ENCODE data around the gene SLC9A8. TPM values are rescaled to one million over a fixed set of nuclear protein-coding genes. Genes with fewer than 3 reads are reported as not detected.
A peak's percentile ranks its signal among the peaks of the same experiment; 100 is the strongest.

The SLC9A8 gene
- total and polyA plus RNA-seq, 3 experiments from 2014 or later = 7.7 to 12.0 (median 11.5) TPM

- Histone ChIP-seq H3K9me3 (ENCODE audit: low read length) (no peaks in the 10 kb centered on the region), H3K27ac (ENCODE audit: low read depth, low read length) (no peak overlapping the region), H3K27me3 (ENCODE audit: insufficient read depth, low read length, poor library complexity, severe bottlenecking) (no peaks in the 10 kb centered on the region), H3K36me3 (ENCODE audit: insufficient read depth, low read length) (peaks cover 9% of the 10 kb centered on the region), H3K4me1 (ENCODE audit: insufficient read depth, low read length) (no peaks in the 10 kb centered on the region), H3K4me3 (ENCODE audit: low read length) (no peak overlapping the region)
- no peak overlapping the region for H3K4me3 Mint-ChIP-seq
- H3K4me1 Mint-ChIP-seq = no peaks in the 10 kb centered on the region
- no peak for DNase-seq
- H3K9me3 Mint-ChIP-seq = no peaks in the 10 kb centered on the region
- peak overlapping the region in 2 of 8 donors; percentile 22 to 69 for H3K27ac Mint-ChIP-seq
- ChIA-PET POLR2A (no interaction called here), CTCF (no interaction called here)
- H3K36me3 Mint-ChIP-seq = peaks cover 0 to 82% (median 5%) of the 10 kb centered on the region in 3 donors
- peaks cover 0 to 2% of the 10 kb centered on the region in 2 donors for H3K27me3 Mint-ChIP-seq
Measured at GRCh38 chr20:49878977-49879376, 66.3 kb downstream of the SLC9A8 start.

- no peaks in the 10 kb centered on the region for H3K27me3 ChIP-seq (ENCODE audit: insufficient read depth, low read length, poor library complexity, severe bottlenecking)
- H3K27ac ChIP-seq (ENCODE audit: low read depth, low read length) = no peak overlapping the region
- DNase-seq = no peak
- ChIA-PET CTCF (interaction anchor here (0.6 kb wide), 1 partner anchor 8 kb away, joined by 3 read pairs; no protein-coding TSS in a partner anchor), POLR2A (interaction anchor here (0.7 kb wide), 1 partner anchor 15 kb away, joined by 4 read pairs; no protein-coding TSS in a partner anchor)
- H3K9me3 ChIP-seq (ENCODE audit: low read length) = no peaks in the 10 kb centered on the region
- peaks cover 0 to 2% of the 10 kb centered on the region in 2 donors for H3K27me3 Mint-ChIP-seq
- no peaks in the 10 kb centered on the region for H3K9me3 Mint-ChIP-seq
- no peak overlapping the region for H3K4me3 Mint-ChIP-seq
- peak overlapping the region in 4 of 8 donors; percentile 23 to 57 (median 31) for H3K27ac Mint-ChIP-seq
- H3K4me1 ChIP-seq (ENCODE audit: insufficient read depth, low read length) = no peaks in the 10 kb centered on the region
- peaks cover 0 to 81% (median 10%) of the 10 kb centered on the region in 3 donors for H3K36me3 Mint-ChIP-seq
- no peaks in the 10 kb centered on the region for H3K4me1 Mint-ChIP-seq
- peaks cover 9% of the 10 kb centered on the region for H3K36me3 ChIP-seq (ENCODE audit: insufficient read depth, low read length)
- H3K4me3 ChIP-seq (ENCODE audit: low read length) = no peak overlapping the region
Measured at GRCh38 chr20:49880177-49880576, 67.5 kb downstream of the SLC9A8 start.

GRCh38 chr20:49880724-49881445 is 68.3 kb downstream of the SLC9A8 start:
- Histone ChIP-seq H3K36me3 (ENCODE audit: insufficient read depth, low read length) (peaks cover 13% of the 10 kb centered on the region), H3K27ac (ENCODE audit: low read depth, low read length) (no peak overlapping the region), H3K27me3 (ENCODE audit: insufficient read depth, low read length, poor library complexity, severe bottlenecking) (no peaks in the 10 kb centered on the region), H3K4me3 (ENCODE audit: low read length) (no peak overlapping the region), H3K9me3 (ENCODE audit: low read length) (no peaks in the 10 kb centered on the region), H3K4me1 (ENCODE audit: insufficient read depth, low read length) (no peaks in the 10 kb centered on the region)
- ChIA-PET POLR2A (interaction anchor here (0.7 kb wide), 1 partner anchor 16 kb away, joined by 4 read pairs; no protein-coding TSS in a partner anchor), CTCF (interaction anchor here (0.6 kb wide), 1 partner anchor 8 kb away, joined by 3 read pairs; no protein-coding TSS in a partner anchor)
- Mint-ChIP-seq H3K27ac (peak overlapping the region in 5 of 8 donors; percentile 18 to 88 (median 29)), H3K4me3 (no peak overlapping the region), H3K9me3 (no peaks in the 10 kb centered on the region), H3K36me3 (peaks cover 0 to 82% (median 10%) of the 10 kb centered on the region in 3 donors), H3K27me3 (peaks cover 0 to 2% of the 10 kb centered on the region in 2 donors), H3K4me1 (no peaks in the 10 kb centered on the region)
- no peak for DNase-seq

- H3K27me3 ChIP-seq (ENCODE audit: insufficient read depth, low read length, poor library complexity, severe bottlenecking) = no peaks in the 10 kb centered on the region
- POLR2A ChIA-PET = no interaction called here
- H3K27me3 Mint-ChIP-seq = no peaks in the 10 kb centered on the region
- H3K27ac Mint-ChIP-seq = peak overlapping the region in 2 of 8 donors; percentile 63 to 69
- no peak for DNase-seq
- no peak overlapping the region for H3K4me3 ChIP-seq (ENCODE audit: low read length)
- no peaks in the 10 kb centered on the region for H3K4me1 ChIP-seq (ENCODE audit: insufficient read depth, low read length)
- H3K4me1 Mint-ChIP-seq = no peaks in the 10 kb centered on the region
- CTCF ChIA-PET = no interaction called here
- H3K4me3 Mint-ChIP-seq = no peak overlapping the region
- H3K9me3 ChIP-seq (ENCODE audit: low read length) = no peaks in the 10 kb centered on the region
- no peak overlapping the region for H3K27ac ChIP-seq (ENCODE audit: low read depth, low read length)
- H3K36me3 ChIP-seq (ENCODE audit: insufficient read depth, low read length) = peaks cover 13% of the 10 kb centered on the region
- no peaks in the 10 kb centered on the region for H3K9me3 Mint-ChIP-seq
- H3K36me3 Mint-ChIP-seq = peaks cover 0 to 86% (median 12%) of the 10 kb centered on the region in 3 donors
Measured at GRCh38 chr20:49882171-49882970, 69.7 kb downstream of the SLC9A8 start.

DNA sequence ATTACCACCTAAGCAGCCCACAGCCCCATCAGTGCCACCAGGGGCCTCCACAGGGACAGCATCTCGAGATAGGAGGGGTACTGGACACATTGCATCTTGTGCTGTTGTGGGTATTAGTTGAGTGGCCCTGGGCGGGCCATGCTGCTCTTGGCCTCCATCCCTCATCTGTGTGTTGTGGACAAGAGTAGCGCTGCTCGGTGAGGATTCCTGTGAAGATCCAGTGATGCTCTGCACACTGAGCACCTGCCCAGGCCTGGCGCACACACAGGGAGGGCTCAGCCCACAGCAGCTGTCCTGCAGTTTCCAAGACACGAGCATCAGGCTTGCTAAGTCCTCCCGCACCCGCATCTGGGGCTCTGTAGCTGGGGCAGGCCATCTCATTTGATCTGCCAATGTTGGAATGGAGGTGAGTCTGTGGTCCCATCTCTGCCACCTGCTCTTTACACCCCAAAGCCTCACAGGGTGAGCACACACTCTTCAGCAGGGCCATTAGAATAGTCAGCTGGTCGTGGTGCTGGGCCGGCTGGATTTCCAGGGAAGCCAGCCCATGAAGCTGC is 70.7 kb downstream of the SLC9A8 start:
- H3K27ac Mint-ChIP-seq = peak overlapping the region in 1 of 8 donors; percentile 85
- H3K9me3 Mint-ChIP-seq = no peaks in the 10 kb centered on the region
- H3K4me3 Mint-ChIP-seq = no peak overlapping the region
- Histone ChIP-seq H3K4me3 (ENCODE audit: low read length) (no peak overlapping the region), H3K27me3 (ENCODE audit: insufficient read depth, low read length, poor library complexity, severe bottlenecking) (no peaks in the 10 kb centered on the region), H3K36me3 (ENCODE audit: insufficient read depth, low read length) (peaks cover 13% of the 10 kb centered on the region), H3K4me1 (ENCODE audit: insufficient read depth, low read length) (no peaks in the 10 kb centered on the region), H3K27ac (ENCODE audit: low read depth, low read length) (no peak overlapping the region), H3K9me3 (ENCODE audit: low read length) (no peaks in the 10 kb centered on the region)
- H3K4me1 Mint-ChIP-seq = peaks cover 0 to under 1% (median under 1%) of the 10 kb centered on the region in 3 donors
- DNase-seq = no peak
- peaks cover 0 to 87% (median 14%) of the 10 kb centered on the region in 3 donors for H3K36me3 Mint-ChIP-seq
- H3K27me3 Mint-ChIP-seq = no peaks in the 10 kb centered on the region
- ChIA-PET CTCF (no interaction called here), POLR2A (no interaction called here)

DNA sequence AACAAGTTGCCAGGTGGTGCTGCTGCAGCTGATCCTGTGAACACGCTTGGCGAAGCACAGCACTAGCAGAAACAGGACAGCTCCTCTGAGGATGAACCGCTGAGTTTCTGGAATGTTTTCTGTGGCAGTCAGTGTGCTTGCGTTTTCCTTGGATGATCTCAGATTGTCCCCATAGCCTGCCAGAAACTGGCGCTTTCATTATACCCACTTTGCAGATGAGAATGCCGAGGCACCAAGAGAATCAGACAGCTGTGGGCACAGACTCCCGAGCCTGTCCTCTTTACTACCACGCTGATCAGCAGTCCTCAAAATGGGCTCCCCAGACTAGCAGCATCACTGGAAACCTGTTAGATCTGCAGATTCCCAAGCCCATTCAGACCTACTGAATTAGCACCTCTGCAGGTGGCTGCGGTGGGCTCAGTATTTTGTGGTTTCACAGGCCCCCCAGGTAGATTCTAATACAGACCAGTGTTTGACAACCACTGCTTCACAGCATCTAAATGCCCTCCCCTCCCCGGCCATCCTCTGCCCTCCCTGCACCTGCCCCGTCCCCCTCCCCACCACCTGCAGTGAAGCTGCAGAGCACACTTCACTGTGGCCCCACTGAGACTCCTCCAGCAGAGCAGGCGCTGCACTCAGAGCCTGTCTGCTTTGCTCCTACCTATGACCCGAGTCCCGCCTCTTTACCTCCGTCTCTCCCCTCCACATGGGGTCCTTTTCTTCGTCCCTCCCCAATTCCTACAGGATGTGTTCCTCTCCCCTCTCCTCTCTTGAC is 73.1 kb downstream of the SLC9A8 start:
- Histone ChIP-seq H3K4me1 (ENCODE audit: insufficient read depth, low read length) (no peaks in the 10 kb centered on the region), H3K27me3 (ENCODE audit: insufficient read depth, low read length, poor library complexity, severe bottlenecking) (no peaks in the 10 kb centered on the region), H3K9me3 (ENCODE audit: low read length) (no peaks in the 10 kb centered on the region), H3K36me3 (ENCODE audit: insufficient read depth, low read length) (peaks cover 13% of the 10 kb centered on the region), H3K4me3 (ENCODE audit: low read length) (no peak overlapping the region), H3K27ac (ENCODE audit: low read depth, low read length) (no peak overlapping the region)
- no peak for DNase-seq
- ChIA-PET POLR2A (no interaction called here), CTCF (interaction anchor here (2.0 kb wide), 1 partner anchor 276 kb away, joined by 7 read pairs; no protein-coding TSS in a partner anchor)
- Mint-ChIP-seq H3K36me3 (peaks cover 0 to 87% (median 15%) of the 10 kb centered on the region in 3 donors), H3K4me1 (peaks cover 0 to 5% (median 5%) of the 10 kb centered on the region in 3 donors), H3K27ac (peak overlapping the region in 5 of 8 donors; percentile 2 to 75 (median 28)), H3K9me3 (no peaks in the 10 kb centered on the region), H3K27me3 (no peaks in the 10 kb centered on the region), H3K4me3 (no peak overlapping the region)

DNA sequence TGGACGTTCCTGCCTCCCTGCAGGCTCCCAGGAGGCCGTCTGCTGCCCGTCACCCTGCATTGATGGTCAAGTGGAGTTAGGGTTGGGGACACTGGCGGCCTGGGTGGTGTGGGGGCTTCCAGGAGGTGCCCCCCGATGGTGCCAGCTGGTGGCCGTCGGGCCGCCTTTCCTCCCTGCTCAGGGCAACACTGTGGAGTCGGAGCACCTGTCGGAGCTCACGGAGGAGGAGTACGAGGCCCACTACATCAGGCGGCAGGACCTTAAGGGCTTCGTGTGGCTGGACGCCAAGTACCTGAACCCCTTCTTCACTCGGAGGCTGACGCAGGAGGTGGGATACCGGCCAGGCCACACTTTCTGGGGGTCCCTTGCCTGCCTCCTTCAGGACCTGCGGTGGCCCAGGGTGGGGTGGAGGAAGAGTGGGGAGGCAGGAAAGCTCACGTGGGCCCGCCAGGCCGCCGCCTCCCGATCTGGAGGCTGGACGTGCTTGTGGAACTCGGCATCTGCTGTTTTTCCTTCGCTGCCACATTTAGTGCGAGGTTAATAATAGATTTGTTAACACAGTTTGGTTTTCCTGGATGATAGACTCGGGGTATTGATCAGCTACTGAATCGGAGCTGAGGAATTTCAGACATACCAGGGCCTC is 74.1 kb downstream of the SLC9A8 start:
- Mint-ChIP-seq H3K9me3 (no peaks in the 10 kb centered on the region), H3K36me3 (peaks cover 0 to 80% (median 12%) of the 10 kb centered on the region in 3 donors), H3K27ac (peak overlapping the region in 4 of 8 donors; percentile 15 to 85 (median 51)), H3K4me1 (peaks cover 0 to 5% (median 5%) of the 10 kb centered on the region in 3 donors), H3K4me3 (no peak overlapping the region), H3K27me3 (no peaks in the 10 kb centered on the region)
- ChIA-PET POLR2A (no interaction called here), CTCF (interaction anchor here (1.2 to 2.0 kb wide), 2 partner anchors 275 to 277 kb away, joined by 3 to 7 read pairs; no protein-coding TSS in a partner anchor)
- no peak overlapping the region for H3K4me3 ChIP-seq (ENCODE audit: low read length)
- H3K27ac ChIP-seq (ENCODE audit: low read depth, low read length) = no peak overlapping the region
- H3K9me3 ChIP-seq (ENCODE audit: low read length) = no peaks in the 10 kb centered on the region
- no peaks in the 10 kb centered on the region for H3K27me3 ChIP-seq (ENCODE audit: insufficient read depth, low read length, poor library complexity, severe bottlenecking)
- DNase-seq = no peak
- H3K36me3 ChIP-seq (ENCODE audit: insufficient read depth, low read length) = peaks cover 13% of the 10 kb centered on the region
- no peaks in the 10 kb centered on the region for H3K4me1 ChIP-seq (ENCODE audit: insufficient read depth, low read length)

Data from CD8-positive, alpha-beta memory T cell (primary cell).